HepG2 (cell line): ENCODE results near the gene SHROOM1. TPM values are rescaled to one million over a fixed set of nuclear protein-coding genes. Genes with fewer than 3 reads are reported as not detected.

Experiments
- AHDC1 ChIP-seq: sonication (generic); formaldehyde crosslinking; IDR thresholded peaks from 2 replicates; pipeline ENCODE4 v1.5.1; 2020; ENCODE audit warnings: mild to moderate bottlenecking, missing genetic modification reagents, borderline replicate concordance
- ATF2 ChIP-seq: sonication (generic); formaldehyde crosslinking; IDR thresholded peaks from 2 replicates; pipeline ENCODE4 v1.4.0; 2020; ENCODE audit warnings: missing genetic modification reagents
- BCL3 ChIP-seq: sonication (generic); formaldehyde crosslinking; IDR thresholded peaks from 2 replicates; pipeline ENCODE4 v1.5.1; 2020; ENCODE audit warnings: mild to moderate bottlenecking, missing genetic modification reagents, moderate library complexity
- BORCS8-MEF2B ChIP-seq: sonication (generic); formaldehyde crosslinking; IDR thresholded peaks from 2 replicates; pipeline ENCODE4 v1.8.0; 2022; ENCODE audit warnings: mild to moderate bottlenecking, missing genetic modification reagents
- EED ChIP-seq: sonication (generic); formaldehyde crosslinking; IDR thresholded peaks from 2 replicates; pipeline ENCODE4 v1.5.0; 2020; ENCODE audit warnings: mild to moderate bottlenecking, missing genetic modification reagents
- EZH2 ChIP-seq: conservative IDR thresholded peaks from 2 replicates; pipeline ENCODE4 v1.6.1; 2012; ENCODE audit warnings: mild to moderate bottlenecking, low read depth, low read length, moderate library complexity
- GABPA ChIP-seq, 2 experiments: IDR thresholded peaks; 2 replicates each; pipeline ENCODE4 v1.6.1; 2011 to 2016; ENCODE audit warnings: low read depth in 2 of 2, low read length in 1 of 2, missing biosample characterization in 1 of 2, missing genetic modification characterization in 1 of 2
- HNF4G ChIP-seq, 2 experiments: sonication (generic) in 1 of 2; formaldehyde crosslinking in 1 of 2; IDR thresholded peaks; 2 replicates each; pipeline versions ENCODE4 v1.4.0 to v1.6.1; 2011 to 2020; ENCODE audit warnings: borderline replicate concordance in 2 of 2, low read depth in 2 of 2, mild to moderate bottlenecking in 2 of 2, low read length in 1 of 2, missing genetic modification reagents in 1 of 2, moderate library complexity in 1 of 2
- HOXA7 ChIP-seq: sonication (generic); formaldehyde crosslinking; IDR thresholded peaks from 2 replicates; pipeline ENCODE4 v1.8.1; 2022; ENCODE audit warnings: mild to moderate bottlenecking, missing genetic modification reagents, moderate library complexity
- IKZF5 ChIP-seq: IDR thresholded peaks from 2 replicates; pipeline ENCODE4 v1.6.1; 2018; ENCODE audit warnings: missing genetic modification reagents, mild to moderate bottlenecking, missing compliant biosample characterization
- IRX3 ChIP-seq: sonication (generic); formaldehyde crosslinking; IDR thresholded peaks from 2 replicates; pipeline ENCODE4 v1.8.1; 2023; ENCODE audit warnings: mild to moderate bottlenecking, low read depth, missing genetic modification reagents, borderline replicate concordance
- NFIC ChIP-seq: IDR thresholded peaks from 2 replicates; pipeline ENCODE4 v1.6.1; 2012; ENCODE audit warnings: mild to moderate bottlenecking, low read length, inconsistent platforms
- ONECUT2 ChIP-seq: sonication (generic); formaldehyde crosslinking; IDR thresholded peaks from 2 replicates; pipeline ENCODE4 v1.4.0; 2020; ENCODE audit warnings: missing genetic modification reagents
- RFXAP ChIP-seq: sonication (generic); formaldehyde crosslinking; IDR thresholded peaks from 2 replicates; pipeline ENCODE4 v1.4.0; 2020; ENCODE audit warnings: missing genetic modification reagents, borderline replicate concordance
- SMARCC2 ChIP-seq: fragments of 450-650 bp; IDR thresholded peaks from 2 replicates; pipeline ENCODE4 v1.6.1; 2017; ENCODE audit warnings: antibody characterized with exemption, mild to moderate bottlenecking
- ZFP1 ChIP-seq: IDR thresholded peaks from 2 replicates; pipeline ENCODE4 v1.6.1; 2016
- ZNF264 ChIP-seq: sonication (generic); formaldehyde crosslinking; IDR thresholded peaks from 2 replicates; pipeline ENCODE4 v1.4.0; 2020; ENCODE audit warnings: missing genetic modification reagents
- ZNF451 ChIP-seq: sonication (generic); formaldehyde crosslinking; IDR thresholded peaks from 2 replicates; pipeline ENCODE4 v1.5.0; 2020; ENCODE audit warnings: mild to moderate bottlenecking, missing genetic modification reagents
- ZNF546 ChIP-seq: sonication (generic); formaldehyde crosslinking; conservative IDR thresholded peaks from 2 replicates; pipeline ENCODE4 v1.8.1; 2023; ENCODE audit warnings: mild to moderate bottlenecking, missing genetic modification reagents
- ZNF644 ChIP-seq: IDR thresholded peaks from 2 replicates; pipeline ENCODE4 v1.6.1; 2016; ENCODE audit warnings: low read depth
- ZNF724P ChIP-seq: sonication (generic); formaldehyde crosslinking; IDR thresholded peaks from 2 replicates; pipeline ENCODE4 v1.8.0; 2022; ENCODE audit warnings: missing genetic modification reagents, borderline replicate concordance
- ZNF75D ChIP-seq: sonication (generic); formaldehyde crosslinking; IDR thresholded peaks from 2 replicates; pipeline ENCODE4 v1.8.1; 2023; ENCODE audit warnings: missing genetic modification reagents, mild to moderate bottlenecking, borderline replicate concordance
- polyA plus RNA-seq, 8 experiments: library from polyadenylated mRNA; depleted of rRNA in 3 of 8; stranded (reverse) in 7 of 8; unstranded in 1 of 8; fragments of >200 nt; fragmentation: Illumina TruSeq in 4 of 8; extraction: Trizol in 4 of 8; gene quantifications; 2 replicates each; pipeline versions ENCODE4 v1.2.1 to v1.2.3, GENCODE V29; 2011 to 2016; ENCODE audit warnings: low read depth in 4 of 8, missing spikeins in 1 of 8, mixed read lengths in 1 of 8; ENCODE audit not compliant: insufficient read depth in 1 of 8
- total RNA-seq, 5 experiments: library from RNA; depleted of rRNA; stranded (reverse); fragments of >200 nt; fragmentation: Illumina TruSeq; extraction: Trizol; gene quantifications; 2 replicates each; pipeline ENCODE4 v1.2.3, GENCODE V29; 2016; ENCODE audit warnings: low read depth in 1 of 5

SHROOM1 gene
- total and polyA plus RNA-seq, 2 of the 13 experiments (the other 11 are each of a cell fraction or from before 2014, with no cell fraction given) = 18.2 to 25.7 TPM

GRCh38 chr5:132837868-132838267, 7.4 kb upstream of the SHROOM1 start (continued):
- TF ChIP-seq ZNF644 (0 out of 2 replicates have a peak, but pooled peaks have one; percentile 23), ZFP1 (no peak), RFXAP (CRISPR knock-in tag) (no peak), IRX3 (CRISPR knock-in tag) (no peak), BORCS8-MEF2B (CRISPR knock-in tag) (no peak), EED (no peak), SMARCC2 (no peak), IKZF5 (CRISPR knock-in tag) (peak; percentile 91), HOXA7 (CRISPR knock-in tag) (no peak), NFIC (no peak), ZNF451 (CRISPR knock-in tag) (no peak; the same call in 1 of the 2 replicates), HNF4G (IDR thresholded peaks at IDR 0.05; ENCODE audit: borderline replicate concordance, low read depth, low read length) (no peak), HNF4G (CRISPR knock-in tag; IDR thresholded peaks at IDR 0.05; ENCODE audit: borderline replicate concordance, low read depth) (no peak; the same call in 1 of the 2 replicates), ZNF75D (CRISPR knock-in tag) (no peak), ZNF264 (CRISPR knock-in tag) (no peak), BCL3 (CRISPR knock-in tag) (no peak), ATF2 (CRISPR knock-in tag) (peak; percentile 39; the same call in 1 of the 2 replicates), AHDC1 (peak; percentile 69; the same call in 1 of the 2 replicates), ONECUT2 (CRISPR knock-in tag) (no peak), GABPA (IDR thresholded peaks at IDR 0.05; ENCODE audit: low read depth, low read length) (no peak), GABPA (CRISPR knock-in tag; IDR thresholded peaks at IDR 0.05; ENCODE audit: low read depth) (peak; percentile 66), ZNF724P (CRISPR knock-in tag) (no peak), EZH2 (no peak), ZNF546 (CRISPR knock-in tag) (no peak)
